A375 (cell line): ENCODE data around the gene MS4A10. TPM values are rescaled to one million over a fixed set of nuclear protein-coding genes. Genes with fewer than 3 reads are reported as not detected.

Experiments used
- total RNA-seq: library from RNA; depleted of rRNA; stranded (reverse); fragments of >200 nt; shearing (Covaris generic); gene quantifications from 2 replicates; pipeline ENCODE4 v1.2.3, GENCODE V29; 2014; rRNA removed

The MS4A10 gene
- not detected in 2 replicates for total RNA-seq

GRCh38 chr11:60785136-60785535 lies at the start of gene MS4A10:
Gene MS4A10, plus strand, starts transcription at chr11:60785333. Its CDS starts 5,003 bp downstream, at chr11:60790336.

GRCh38 chr11:60756307-60757032 lies 28.7 kb upstream of the MS4A10 start, which contains the start of gene MS4A15:
Gene MS4A15, plus strand, starts transcription at chr11:60756867. Its CDS starts 6,867 bp downstream, at chr11:60763734.

GRCh38 chr11:60841797-60842667 lies 56.9 kb downstream of the MS4A10 start, which contains the start of gene CCDC86:
Gene CCDC86, plus strand, starts transcription at chr11:60842113. Its CDS starts 12 bp downstream, at chr11:60842125.

Other genes starting within 250 kb of the MS4A10 start
- not detected in 2 replicates for gene MS4A8, start 85.7 kb upstream of the MS4A10 start, total RNA-seq
- gene MS4A18, start 60.6 kb upstream of the MS4A10 start, total RNA-seq: not detected in 2 replicates
- gene MS4A15, start 28.5 kb upstream of the MS4A10 start, total RNA-seq: 0.05 TPM in 1 of 2 replicates, not detected in the other
- gene CCDC86, start 56.8 kb downstream of the MS4A10 start, total RNA-seq: 40.3 and 42.4 TPM in 2 replicates
- gene PTGDR2, start 70.6 kb downstream of the MS4A10 start, total RNA-seq: 0.32 TPM in 1 of 2 replicates, not detected in the other
- 1.3 and 3.2 TPM in 2 replicates for gene ZP1, start 82.2 kb downstream of the MS4A10 start, total RNA-seq
- 118 and 127 TPM in 2 replicates for gene PRPF19, start 121.3 kb downstream of the MS4A10 start, total RNA-seq
- gene TMEM109, start 128.8 kb downstream of the MS4A10 start, total RNA-seq: 85.6 and 125 TPM in 2 replicates
- 55.2 and 63.1 TPM in 2 replicates for gene TMEM132A, start 139.1 kb downstream of the MS4A10 start, total RNA-seq
- gene SLC15A3, start 166.8 kb downstream of the MS4A10 start, total RNA-seq: 0.15 TPM in 1 of 2 replicates, not detected in the other
- gene CD6, start 186.3 kb downstream of the MS4A10 start, total RNA-seq: not detected in 2 replicates